Right lobe of liver (tissue), 4 donors: Measurements from ENCODE around the gene KRT85.

Experiments
- CTCF ChIP-seq, 4 donors: fragments of 200-600 bp in 3 of 4; fragments of 450-650 bp in 1 of 4; IDR thresholded peaks; one replicate each; pipeline versions ENCODE4 v1.5.1 to v1.8.0; 2016 to 2022; ENCODE audit warnings: antibody characterized with exemption in 4 of 4, mild to moderate bottlenecking in 2 of 4
- POLR2A ChIP-seq: fragments of 450-650 bp; IDR thresholded peaks from one replicate; pipeline ENCODE4 v1.6.1; 2017; ENCODE audit warnings: antibody characterized with exemption, mild to moderate bottlenecking
- donor health status: DM: no; HTN: no; CAD: no.
- donor health status: DM: no; HTN: no; CAD: no.
- donor health status: DM: no; HTN: yes; CAD: no.

- no peak for TF ChIP-seq CTCF (IDR thresholded peaks at IDR 0.05)
- TF ChIP-seq POLR2A, result no peak
Observed at GRCh38 chr12:52337054-52337453, 30.2 kb downstream of the KRT85 start.
